K562 (cell line): ENCODE results near the gene RTBDN. TPM values are rescaled to one million over a fixed set of nuclear protein-coding genes. Genes with fewer than 3 reads are reported as not detected.

Experiments used
- ATF7 ChIP-seq: fragments of 450-650 bp; IDR thresholded peaks from 2 replicates; pipeline ENCODE4 v1.7.1; 2014; ENCODE audit warnings: mild to moderate bottlenecking, moderate library complexity
- CTCFL ChIP-seq: IDR thresholded peaks from 2 replicates; pipeline ENCODE4 v1.6.1; 2011; ENCODE audit warnings: borderline replicate concordance, low read depth, mild to moderate bottlenecking, moderate library complexity, low read length; ENCODE audit not compliant: insufficient read depth, poor library complexity, severe bottlenecking
- E2F5 ChIP-seq: sonication (generic); formaldehyde crosslinking; IDR thresholded peaks from 2 replicates; pipeline ENCODE4 v1.8.0; 2022; ENCODE audit warnings: mild to moderate bottlenecking, missing genetic modification reagents
- EGR1 ChIP-seq: fragments of 450-650 bp; conservative IDR thresholded peaks from 2 replicates; pipeline ENCODE4 v1.6.1; 2017; ENCODE audit warnings: mild to moderate bottlenecking
- FOXJ2 ChIP-seq: fragments of 200-800 bp; sonication (Bioruptor generic); IDR thresholded peaks from 2 replicates; pipeline ENCODE4 v1.6.1; 2016; ENCODE audit warnings: missing genetic modification characterization, missing compliant biosample characterization
- KAT7 ChIP-seq: sonication (generic); formaldehyde crosslinking; IDR thresholded peaks from 2 replicates; pipeline ENCODE4 v1.8.0; 2022; ENCODE audit warnings: missing genetic modification reagents, mild to moderate bottlenecking, borderline replicate concordance
- POLR2H ChIP-seq: IDR thresholded peaks from 2 replicates; pipeline ENCODE4 v1.6.1; 2016; ENCODE audit warnings: missing genetic modification characterization, low read depth, mild to moderate bottlenecking, control low read depth, missing compliant biosample characterization, moderate library complexity
- RBM34 ChIP-seq: fragments of 200-400 bp; formaldehyde crosslinking; IDR thresholded peaks from 2 replicates; pipeline ENCODE4 v1.6.1; 2018; ENCODE audit warnings: low read length, borderline replicate concordance; ENCODE audit not compliant: insufficient read depth
- SOX6 ChIP-seq: fragments of 450-650 bp; IDR thresholded peaks from 2 replicates; pipeline ENCODE4 v1.6.1; 2014; ENCODE audit warnings: mild to moderate bottlenecking
- TCF7 ChIP-seq: sonication (generic); IDR thresholded peaks from 2 replicates; pipeline ENCODE4 v1.6.1; 2016; ENCODE audit warnings: antibody characterized with exemption, borderline replicate concordance
- TGIF2 ChIP-seq: sonication (generic); formaldehyde crosslinking; IDR thresholded peaks from 2 replicates; pipeline ENCODE4 v1.8.1; 2022; ENCODE audit warnings: mild to moderate bottlenecking, missing genetic modification reagents, moderate library complexity
- THAP7 ChIP-seq: fragments of 250-450 bp; sonication (Bioruptor Pico); IDR thresholded peaks from 2 replicates; pipeline ENCODE4 v1.5.0; 2021
- TOE1 ChIP-seq, 2 experiments: fragments of 450-650 bp in 1 of 2; sonication (generic) in 1 of 2; formaldehyde crosslinking in 1 of 2; IDR thresholded peaks; 2 replicates each; pipeline versions ENCODE4 v1.7.1 to v1.8.0; 2016 to 2022; ENCODE audit warnings: borderline replicate concordance in 2 of 2, mild to moderate bottlenecking in 2 of 2, antibody characterized with exemption in 1 of 2, inconsistent platforms in 1 of 2, low read depth in 1 of 2, missing genetic modification reagents in 1 of 2, moderate library complexity in 1 of 2
- ZNF133 ChIP-seq: fragments of 250-450 bp; sonication (Bioruptor Pico); IDR thresholded peaks from 2 replicates; pipeline ENCODE4 v1.4.0; 2020; ENCODE audit warnings: mild to moderate bottlenecking
- ZNF23 ChIP-seq: fragments of 250-450 bp; sonication (Bioruptor Pico); IDR thresholded peaks from 2 replicates; pipeline ENCODE4 v1.4.0; 2020; ENCODE audit warnings: mild to moderate bottlenecking
- ZNF239 ChIP-seq: fragments of 250-450 bp; sonication (Bioruptor Pico); IDR thresholded peaks from 2 replicates; pipeline ENCODE4 v1.4.0; 2020; ENCODE audit warnings: mild to moderate bottlenecking
- ZNF586 ChIP-seq: fragments of 450-650 bp; formaldehyde crosslinking; conservative IDR thresholded peaks from 2 replicates; pipeline ENCODE4 v1.4.0; 2020; ENCODE audit warnings: mild to moderate bottlenecking, moderate library complexity
- polyA plus RNA-seq, 8 experiments: library from polyadenylated mRNA; depleted of rRNA in 4 of 8; stranded (reverse) in 5 of 8; unstranded in 3 of 8; fragments of >200 nt; fragmentation: Nextera tagmentation in 2 of 8; fragmentation: Illumina TruSeq in 1 of 8; extraction: Ambion mirVana in 2 of 8; extraction: Trizol in 1 of 8; gene quantifications; 2 replicates each; pipeline versions ENCODE4 v1.2.1 to v1.2.3, GENCODE V29; 2011 to 2014; ENCODE audit warnings: inconsistent platforms in 1 of 8, missing spikeins in 1 of 8
- total RNA-seq, 7 experiments: library from RNA; depleted of rRNA in 6 of 7; stranded (reverse); fragments of >200 nt in 6 of 7; fragmentation: Illumina TruSeq in 2 of 7; extraction: Trizol in 2 of 7; gene quantifications; 2 replicates each; pipeline versions ENCODE4 v1.2.1 to v1.2.3, GENCODE V29; 2011 to 2021; ENCODE audit warnings: low replicate concordance in 1 of 7
- TF ChIP-seq, protein P1 (sequence below): fragments of 450-650 bp; IDR thresholded peaks from 2 replicates; pipeline ENCODE4 v1.7.0; 2016; ENCODE audit warnings: borderline replicate concordance
- TF ChIP-seq, protein P2 (sequence below), 2 experiments: IDR thresholded peaks; 2 replicates each; pipeline ENCODE4 v1.6.1; 2012; ENCODE audit warnings: improper control_type of control experiment in 2 of 2, low read depth in 2 of 2, low read length in 2 of 2, borderline replicate concordance in 1 of 2

The RTBDN gene
- total and polyA plus RNA-seq, 9 of the 15 experiments (the other 6 are each of a cell fraction or from before 2014, with no cell fraction given): 0.20 to 2.3 (median 0.72) TPM; not detected in 1

- TF ChIP-seq CTCFL (no peak), E2F5 (CRISPR knock-in tag) (peak; percentile 85; the same call in 1 of the 2 replicates), TCF7 (no peak), RBM34 (no peak), TOE1 (IDR thresholded peaks at IDR 0.05; ENCODE audit: borderline replicate concordance) (peak; percentile 83), TOE1 (CRISPR knock-in tag; IDR thresholded peaks at IDR 0.05; ENCODE audit: borderline replicate concordance, low read depth) (no peak), ZNF133 (CRISPR knock-in tag) (no peak), TGIF2 (CRISPR knock-in tag) (no peak), FOXJ2 (peak; percentile 71; the same call in 1 of the 2 replicates), ATF7 (peak; percentile 99), POLR2H (tag) (peak; percentile 39; the same call in 1 of the 2 replicates), EGR1 (peak; percentile 57), THAP7 (CRISPR knock-in tag) (peak; percentile 90), ZNF23 (CRISPR knock-in tag) (no peak), ZNF586 (CRISPR knock-in tag) (no peak), KAT7 (CRISPR knock-in tag) (peak; percentile 58; the same call in 1 of the 2 replicates), ZNF239 (CRISPR knock-in tag) (no peak), SOX6 (peak; percentile 47; the same call in 1 of the 2 replicates)
- TF ChIP-seq, protein P1, sequence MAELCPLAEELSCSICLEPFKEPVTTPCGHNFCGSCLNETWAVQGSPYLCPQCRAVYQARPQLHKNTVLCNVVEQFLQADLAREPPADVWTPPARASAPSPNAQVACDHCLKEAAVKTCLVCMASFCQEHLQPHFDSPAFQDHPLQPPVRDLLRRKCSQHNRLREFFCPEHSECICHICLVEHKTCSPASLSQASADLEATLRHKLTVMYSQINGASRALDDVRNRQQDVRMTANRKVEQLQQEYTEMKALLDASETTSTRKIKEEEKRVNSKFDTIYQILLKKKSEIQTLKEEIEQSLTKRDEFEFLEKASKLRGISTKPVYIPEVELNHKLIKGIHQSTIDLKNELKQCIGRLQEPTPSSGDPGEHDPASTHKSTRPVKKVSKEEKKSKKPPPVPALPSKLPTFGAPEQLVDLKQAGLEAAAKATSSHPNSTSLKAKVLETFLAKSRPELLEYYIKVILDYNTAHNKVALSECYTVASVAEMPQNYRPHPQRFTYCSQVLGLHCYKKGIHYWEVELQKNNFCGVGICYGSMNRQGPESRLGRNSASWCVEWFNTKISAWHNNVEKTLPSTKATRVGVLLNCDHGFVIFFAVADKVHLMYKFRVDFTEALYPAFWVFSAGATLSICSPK: no peak
- TF ChIP-seq, protein P2, sequence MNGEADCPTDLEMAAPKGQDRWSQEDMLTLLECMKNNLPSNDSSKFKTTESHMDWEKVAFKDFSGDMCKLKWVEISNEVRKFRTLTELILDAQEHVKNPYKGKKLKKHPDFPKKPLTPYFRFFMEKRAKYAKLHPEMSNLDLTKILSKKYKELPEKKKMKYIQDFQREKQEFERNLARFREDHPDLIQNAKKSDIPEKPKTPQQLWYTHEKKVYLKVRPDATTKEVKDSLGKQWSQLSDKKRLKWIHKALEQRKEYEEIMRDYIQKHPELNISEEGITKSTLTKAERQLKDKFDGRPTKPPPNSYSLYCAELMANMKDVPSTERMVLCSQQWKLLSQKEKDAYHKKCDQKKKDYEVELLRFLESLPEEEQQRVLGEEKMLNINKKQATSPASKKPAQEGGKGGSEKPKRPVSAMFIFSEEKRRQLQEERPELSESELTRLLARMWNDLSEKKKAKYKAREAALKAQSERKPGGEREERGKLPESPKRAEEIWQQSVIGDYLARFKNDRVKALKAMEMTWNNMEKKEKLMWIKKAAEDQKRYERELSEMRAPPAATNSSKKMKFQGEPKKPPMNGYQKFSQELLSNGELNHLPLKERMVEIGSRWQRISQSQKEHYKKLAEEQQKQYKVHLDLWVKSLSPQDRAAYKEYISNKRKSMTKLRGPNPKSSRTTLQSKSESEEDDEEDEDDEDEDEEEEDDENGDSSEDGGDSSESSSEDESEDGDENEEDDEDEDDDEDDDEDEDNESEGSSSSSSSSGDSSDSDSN (IDR thresholded peaks at IDR 0.05; ENCODE audit: borderline replicate concordance in 1 of 2, low read depth in 2 of 2, low read length in 2 of 2): peak; percentile 94 to 97; a peak in 3 of 4 replicates
These were observed 44.3 kb downstream of the RTBDN start (continued) for GRCh38 chr19:12789904-12790619.
